Type B pancreatic cell (in vitro differentiated cells): Measurements from ENCODE around the gene CCDC39. TPM values are rescaled to one million over a fixed set of nuclear protein-coding genes. Genes with fewer than 3 reads are reported as not detected.
A peak's percentile ranks its signal among the peaks of the same experiment; 100 is the strongest.

Experiments used
- DNase-seq: peaks from one replicate; pipeline ENCODE4 v3.0.0; 2021; ENCODE audit warnings: mixed read lengths; ENCODE audit not compliant: unreplicated experiment; ENCODE audit errors: extremely low spot score
- H3K27ac Mint-ChIP-seq: 2 replicates; pipeline ENCODE4 v1.8.0; 2021; ENCODE audit warnings: mild to moderate bottlenecking, mixed read lengths
- H3K27me3 Mint-ChIP-seq: 2 replicates; pipeline ENCODE4 v1.8.0; 2021; ENCODE audit warnings: mixed read lengths
- H3K36me3 Mint-ChIP-seq: 2 replicates; pipeline ENCODE4 v1.8.0; 2021; ENCODE audit warnings: mixed read lengths
- H3K4me1 Mint-ChIP-seq: one replicate; pipeline ENCODE4 v1.8.0; 2021; ENCODE audit warnings: mixed read lengths; ENCODE audit not compliant: unreplicated experiment
- H3K4me3 Mint-ChIP-seq: 2 replicates; pipeline ENCODE4 v1.8.0; 2021; ENCODE audit warnings: mild to moderate bottlenecking, mixed read lengths
- H3K9me3 Mint-ChIP-seq: 2 replicates; pipeline ENCODE4 v1.8.0; 2021; ENCODE audit warnings: mixed read lengths
- CTCF ChIP-seq: fragments of 200-600 bp; sonication (generic); conservative IDR thresholded peaks from 2 replicates; pipeline ENCODE4 v1.5.0; 2021; ENCODE audit warnings: antibody characterized with exemption, mild to moderate bottlenecking
- total RNA-seq: library from RNA; stranded (reverse); gene quantifications from 2 replicates; pipeline ENCODE4 v1.2.1, GENCODE V29; 2021; ENCODE audit warnings: low replicate concordance

CCDC39 gene
- total RNA-seq, 1 donor from 2014 or later = 0.41 TPM

GRCh38 chr3:180646187-180646790, 33.0 kb downstream of the CCDC39 start:
- H3K27ac Mint-ChIP-seq = no peak overlapping the region
- no peaks in the 10 kb centered on the region for H3K4me1 Mint-ChIP-seq
- H3K27me3 Mint-ChIP-seq = peaks cover 7% of the 10 kb centered on the region
- no peak overlapping the region for H3K4me3 Mint-ChIP-seq
- no peaks in the 10 kb centered on the region for H3K9me3 Mint-ChIP-seq
- no peaks in the 10 kb centered on the region for H3K36me3 Mint-ChIP-seq
- no peak for DNase-seq
- peak; percentile 68 for TF ChIP-seq CTCF

- no peak for TF ChIP-seq CTCF
- H3K27me3 Mint-ChIP-seq = peaks cover 6% of the 10 kb centered on the region
These were observed 38.3 kb downstream of the CCDC39 start for GRCh38 chr3:180640987-180641386.

GRCh38 chr3:180633722-180634121, 45.6 kb downstream of the CCDC39 start:
- DNase-seq = no peak
- no peak for TF ChIP-seq CTCF
- H3K4me3 Mint-ChIP-seq = no peak overlapping the region

More at GRCh38 chr3:180640987-180641386, 38.3 kb downstream of the CCDC39 start:
- Mint-ChIP-seq H3K27ac (no peak overlapping the region), H3K36me3 (no peaks in the 10 kb centered on the region), H3K4me1 (no peaks in the 10 kb centered on the region), H3K4me3 (no peak overlapping the region), H3K9me3 (no peaks in the 10 kb centered on the region)
- DNase-seq = no peak

GRCh38 chr3:180631317-180631716, 48.0 kb downstream of the CCDC39 start:
- peaks cover 12% of the 10 kb centered on the region for H3K27me3 Mint-ChIP-seq
- H3K27ac Mint-ChIP-seq = no peak overlapping the region
- no peaks in the 10 kb centered on the region for H3K4me1 Mint-ChIP-seq
- H3K9me3 Mint-ChIP-seq = no peaks in the 10 kb centered on the region
- peak; percentile 28 for TF ChIP-seq CTCF
- no peak overlapping the region for H3K4me3 Mint-ChIP-seq
- no peaks in the 10 kb centered on the region for H3K36me3 Mint-ChIP-seq
- DNase-seq = no peak

More at GRCh38 chr3:180633722-180634121, 45.6 kb downstream of the CCDC39 start:
- H3K4me1 Mint-ChIP-seq = no peaks in the 10 kb centered on the region
- peaks cover 12% of the 10 kb centered on the region for H3K27me3 Mint-ChIP-seq
- H3K9me3 Mint-ChIP-seq = no peaks in the 10 kb centered on the region
- no peak overlapping the region for H3K27ac Mint-ChIP-seq
- H3K36me3 Mint-ChIP-seq = no peaks in the 10 kb centered on the region

GRCh38 chr3:180630371-180630770, 48.9 kb downstream of the CCDC39 start:
- H3K27ac Mint-ChIP-seq = no peak overlapping the region
- no peak overlapping the region for H3K4me3 Mint-ChIP-seq
- DNase-seq = no peak
- H3K9me3 Mint-ChIP-seq = no peaks in the 10 kb centered on the region
- no peak for TF ChIP-seq CTCF
- no peaks in the 10 kb centered on the region for H3K4me1 Mint-ChIP-seq
- peaks cover 9% of the 10 kb centered on the region for H3K27me3 Mint-ChIP-seq
- no peaks in the 10 kb centered on the region for H3K36me3 Mint-ChIP-seq
